CD4-positive, alpha-beta T cell treated with Interferon gamma for 1 hour (primary cell): ENCODE measurements around the gene RNF112.

ENCODE experiments used
- DNase-seq: peaks from one replicate; pipeline ENCODE4 v3.0.0-alpha.2; 2020

The RNF112 gene

DNA sequence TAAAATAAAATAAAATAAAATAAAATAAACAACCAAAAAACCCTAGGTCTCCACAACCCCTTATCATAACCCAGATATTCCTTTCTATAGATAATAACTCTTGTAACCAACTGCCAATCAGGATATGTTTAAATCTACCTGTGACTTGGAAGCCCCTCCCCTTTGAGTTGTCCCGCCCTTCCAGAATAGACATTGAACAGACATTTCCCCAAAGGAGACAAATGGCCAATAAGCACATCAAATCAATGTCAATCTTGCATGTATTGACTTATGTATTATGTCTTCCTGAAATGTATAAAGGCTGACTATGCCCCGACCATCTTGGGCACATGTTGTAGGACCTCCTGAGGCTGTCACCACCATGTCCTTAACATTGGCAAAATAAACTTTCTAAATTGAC lies 34.2 kb upstream of the RNF112 start:
- no peak for DNase-seq

DNA sequence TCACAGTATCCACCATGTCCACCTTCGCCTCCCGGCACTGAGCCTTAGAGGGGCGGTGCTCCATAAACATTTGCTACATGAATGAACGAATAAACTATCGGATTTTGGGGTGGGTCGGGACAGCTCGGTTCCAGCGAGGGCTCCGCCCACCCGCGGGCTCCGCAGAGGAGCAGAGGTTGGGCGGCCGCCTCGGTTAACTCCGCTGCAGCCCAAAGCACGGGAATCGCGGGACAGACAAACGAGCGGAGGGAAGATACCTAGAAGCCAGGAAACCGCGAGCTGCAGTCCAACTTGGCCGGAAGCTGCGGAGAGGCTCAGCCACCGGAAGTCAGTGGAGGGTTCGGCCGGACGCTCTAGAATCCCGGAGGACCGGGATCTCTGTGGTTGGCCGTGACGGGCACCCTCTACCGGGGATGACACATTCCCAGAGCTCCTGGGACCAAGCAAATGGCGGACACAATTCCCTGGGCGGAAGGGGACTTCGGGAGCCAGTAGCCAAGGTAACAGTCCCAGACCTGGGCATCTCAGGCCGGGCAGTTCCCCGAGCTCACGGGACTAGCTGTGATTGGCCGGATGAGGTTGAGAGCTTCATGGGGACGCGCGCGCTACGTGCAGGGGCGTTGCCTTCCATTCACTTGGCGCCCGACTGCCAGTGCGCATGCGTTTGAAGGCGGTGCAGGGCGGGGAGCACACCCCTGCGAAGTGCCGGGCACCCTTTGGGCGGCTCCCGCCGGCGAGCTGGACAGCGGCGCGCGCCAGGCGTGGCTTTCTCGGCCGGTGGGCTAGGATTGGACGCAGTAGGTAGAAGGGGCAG lies 33.2 kb upstream of the RNF112 start:
- DNase-seq = peak; percentile 98

DNA sequence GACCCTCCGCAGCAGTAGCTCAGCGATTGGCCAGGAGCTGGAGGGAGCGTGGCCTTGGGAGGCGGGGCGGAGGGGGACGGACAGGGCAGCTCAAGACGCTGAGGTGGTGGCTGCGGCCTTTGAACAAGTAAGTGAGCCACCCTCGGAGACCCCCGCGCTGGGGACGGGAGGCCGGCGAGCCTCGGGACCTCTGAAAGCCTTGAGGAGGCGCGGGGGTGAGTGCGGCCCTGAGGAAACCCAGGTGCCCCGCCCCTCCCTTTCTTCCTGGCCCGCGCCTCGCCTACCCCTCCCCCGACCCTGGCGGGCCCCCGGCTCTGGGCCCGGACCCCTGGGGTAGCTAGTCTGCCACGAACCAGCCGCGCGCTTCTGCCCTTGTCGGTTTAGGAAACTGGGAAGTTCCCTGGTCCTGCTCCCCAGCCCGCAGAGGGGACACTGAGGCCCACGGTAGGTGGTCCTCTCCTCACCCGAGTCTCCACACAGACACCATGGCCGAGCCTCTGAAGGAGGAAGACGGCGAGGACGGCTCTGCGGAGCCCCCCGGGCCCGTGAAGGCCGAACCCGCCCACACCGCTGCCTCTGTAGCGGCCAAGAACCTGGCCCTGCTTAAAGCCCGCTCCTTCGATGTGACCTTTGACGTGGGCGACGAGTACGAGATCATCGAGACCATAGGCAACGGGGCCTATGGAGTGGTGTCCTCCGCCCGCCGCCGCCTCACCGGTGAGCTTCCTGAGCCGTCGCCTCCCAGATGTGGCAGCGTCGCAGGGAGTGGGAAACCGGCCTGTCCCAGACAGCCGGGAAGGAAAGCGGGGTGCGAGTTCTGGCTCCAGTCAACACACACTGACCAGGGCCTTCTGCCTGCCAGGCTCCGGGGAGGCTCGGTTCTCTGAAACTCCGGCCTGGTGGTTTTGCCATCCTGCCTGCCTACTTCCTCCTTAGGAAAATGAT lies 32.3 kb upstream of the RNF112 start, which contains the start of gene MAPK7:
Gene MAPK7, plus strand, starts transcription at position 83 of the 945 bp plus-strand sequence. Its CDS starts 403 bp downstream, at position 486.
- DNase-seq = no peak

DNA sequence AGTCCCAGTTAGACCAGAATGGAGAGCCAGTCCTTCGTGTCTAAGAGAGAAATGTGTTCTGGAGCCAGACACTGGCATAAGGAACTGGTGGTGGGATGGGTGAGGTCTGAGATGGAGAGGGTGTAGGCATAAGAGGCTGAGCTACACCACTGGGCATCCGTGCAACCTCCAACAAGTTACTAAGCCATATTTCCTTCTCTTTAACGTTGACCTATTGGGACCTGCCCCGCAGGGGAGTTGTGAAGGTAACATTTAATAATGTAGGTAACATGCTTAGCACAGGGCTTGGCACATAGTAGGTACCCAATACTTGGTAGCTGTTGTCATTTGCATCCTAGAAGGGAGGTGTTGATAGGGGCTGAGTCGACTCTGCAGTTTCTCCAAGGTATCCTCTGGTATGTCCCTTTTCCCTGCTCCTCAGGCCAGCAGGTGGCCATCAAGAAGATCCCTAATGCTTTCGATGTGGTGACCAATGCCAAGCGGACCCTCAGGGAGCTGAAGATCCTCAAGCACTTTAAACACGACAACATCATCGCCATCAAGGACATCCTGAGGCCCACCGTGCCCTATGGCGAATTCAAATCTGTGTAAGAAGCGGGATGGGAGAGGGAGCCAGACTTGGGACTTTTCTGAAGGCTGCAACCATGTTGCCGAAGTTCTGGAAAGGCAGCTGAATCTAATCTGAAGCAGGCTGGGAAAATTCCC lies 31.5 kb upstream of the RNF112 start:
- no peak for DNase-seq

DNA sequence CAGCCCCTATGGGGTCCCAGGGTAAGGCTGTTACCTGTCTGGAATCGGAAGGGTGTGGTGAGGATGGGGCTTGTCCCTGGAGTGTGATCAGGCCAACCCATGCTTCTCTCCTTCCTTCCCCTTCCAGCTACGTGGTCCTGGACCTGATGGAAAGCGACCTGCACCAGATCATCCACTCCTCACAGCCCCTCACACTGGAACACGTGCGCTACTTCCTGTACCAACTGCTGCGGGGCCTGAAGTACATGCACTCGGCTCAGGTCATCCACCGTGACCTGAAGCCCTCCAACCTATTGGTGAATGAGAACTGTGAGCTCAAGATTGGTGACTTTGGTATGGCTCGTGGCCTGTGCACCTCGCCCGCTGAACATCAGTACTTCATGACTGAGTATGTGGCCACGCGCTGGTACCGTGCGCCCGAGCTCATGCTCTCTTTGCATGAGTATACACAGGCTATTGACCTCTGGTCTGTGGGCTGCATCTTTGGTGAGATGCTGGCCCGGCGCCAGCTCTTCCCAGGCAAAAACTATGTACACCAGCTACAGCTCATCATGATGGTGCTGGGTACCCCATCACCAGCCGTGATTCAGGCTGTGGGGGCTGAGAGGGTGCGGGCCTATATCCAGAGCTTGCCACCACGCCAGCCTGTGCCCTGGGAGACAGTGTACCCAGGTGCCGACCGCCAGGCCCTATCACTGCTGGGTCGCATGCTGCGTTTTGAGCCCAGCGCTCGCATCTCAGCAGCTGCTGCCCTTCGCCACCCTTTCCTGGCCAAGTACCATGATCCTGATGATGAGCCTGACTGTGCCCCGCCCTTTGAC lies 30.3 kb upstream of the RNF112 start:
- no peak for DNase-seq

DNA sequence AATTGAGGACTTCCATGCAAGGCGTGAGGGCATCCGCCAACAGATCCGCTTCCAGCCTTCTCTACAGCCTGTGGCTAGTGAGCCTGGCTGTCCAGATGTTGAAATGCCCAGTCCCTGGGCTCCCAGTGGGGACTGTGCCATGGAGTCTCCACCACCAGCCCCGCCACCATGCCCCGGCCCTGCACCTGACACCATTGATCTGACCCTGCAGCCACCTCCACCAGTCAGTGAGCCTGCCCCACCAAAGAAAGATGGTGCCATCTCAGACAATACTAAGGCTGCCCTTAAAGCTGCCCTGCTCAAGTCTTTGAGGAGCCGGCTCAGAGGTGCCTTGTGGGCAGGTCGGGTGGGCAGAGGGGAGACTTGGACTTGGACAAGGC lies 29.7 kb upstream of the RNF112 start:
- DNase-seq = no peak

DNA sequence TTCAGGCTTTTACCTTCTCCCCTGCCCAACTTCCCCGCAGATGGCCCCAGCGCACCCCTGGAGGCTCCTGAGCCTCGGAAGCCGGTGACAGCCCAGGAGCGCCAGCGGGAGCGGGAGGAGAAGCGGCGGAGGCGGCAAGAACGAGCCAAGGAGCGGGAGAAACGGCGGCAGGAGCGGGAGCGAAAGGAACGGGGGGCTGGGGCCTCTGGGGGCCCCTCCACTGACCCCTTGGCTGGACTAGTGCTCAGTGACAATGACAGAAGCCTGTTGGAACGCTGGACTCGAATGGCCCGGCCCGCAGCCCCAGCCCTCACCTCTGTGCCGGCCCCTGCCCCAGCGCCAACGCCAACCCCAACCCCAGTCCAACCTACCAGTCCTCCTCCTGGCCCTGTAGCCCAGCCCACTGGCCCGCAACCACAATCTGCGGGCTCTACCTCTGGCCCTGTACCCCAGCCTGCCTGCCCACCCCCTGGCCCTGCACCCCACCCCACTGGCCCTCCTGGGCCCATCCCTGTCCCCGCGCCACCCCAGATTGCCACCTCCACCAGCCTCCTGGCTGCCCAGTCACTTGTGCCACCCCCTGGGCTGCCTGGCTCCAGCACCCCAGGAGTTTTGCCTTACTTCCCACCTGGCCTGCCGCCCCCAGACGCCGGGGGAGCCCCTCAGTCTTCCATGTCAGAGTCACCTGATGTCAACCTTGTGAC lies 29.1 kb upstream of the RNF112 start:
- DNase-seq = no peak

DNA sequence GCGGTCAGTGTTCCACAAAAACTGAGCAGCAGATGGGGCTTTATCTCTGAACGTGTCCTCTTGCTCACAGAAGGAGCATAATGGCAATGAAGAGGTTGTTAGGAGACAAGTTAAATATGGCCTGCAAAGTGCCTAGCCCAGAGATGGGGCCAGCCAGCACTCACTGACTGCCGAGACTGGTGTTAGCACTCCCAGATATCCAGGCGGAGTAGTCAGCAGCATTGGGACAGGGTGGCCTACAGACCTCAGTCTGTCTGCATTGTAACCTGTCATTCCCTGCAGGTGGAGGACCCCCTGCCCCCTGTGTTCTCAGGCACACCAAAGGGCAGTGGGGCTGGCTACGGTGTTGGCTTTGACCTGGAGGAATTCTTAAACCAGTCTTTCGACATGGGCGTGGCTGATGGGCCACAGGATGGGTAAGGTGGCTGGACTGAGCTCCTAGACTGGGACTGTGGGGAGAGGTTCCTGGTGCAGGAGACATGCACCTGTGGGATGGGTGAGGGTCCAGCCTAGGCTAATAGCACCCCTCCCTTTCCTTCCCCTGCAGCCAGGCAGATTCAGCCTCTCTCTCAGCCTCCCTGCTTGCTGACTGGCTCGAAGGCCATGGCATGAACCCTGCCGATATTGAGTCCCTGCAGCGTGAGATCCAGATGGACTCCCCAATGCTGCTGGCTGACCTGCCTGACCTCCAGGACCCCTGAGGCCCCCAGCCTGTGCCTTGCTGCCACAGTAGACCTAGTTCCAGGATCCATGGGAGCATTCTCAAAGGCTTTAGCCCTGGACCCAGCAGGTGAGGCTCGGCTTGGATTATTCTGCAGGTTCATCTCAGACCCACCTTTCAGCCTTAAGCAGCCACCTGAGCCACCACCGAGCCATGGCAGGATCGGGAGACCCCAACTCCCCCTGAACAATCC lies 28.2 kb upstream of the RNF112 start:
- DNase-seq = no peak

DNA sequence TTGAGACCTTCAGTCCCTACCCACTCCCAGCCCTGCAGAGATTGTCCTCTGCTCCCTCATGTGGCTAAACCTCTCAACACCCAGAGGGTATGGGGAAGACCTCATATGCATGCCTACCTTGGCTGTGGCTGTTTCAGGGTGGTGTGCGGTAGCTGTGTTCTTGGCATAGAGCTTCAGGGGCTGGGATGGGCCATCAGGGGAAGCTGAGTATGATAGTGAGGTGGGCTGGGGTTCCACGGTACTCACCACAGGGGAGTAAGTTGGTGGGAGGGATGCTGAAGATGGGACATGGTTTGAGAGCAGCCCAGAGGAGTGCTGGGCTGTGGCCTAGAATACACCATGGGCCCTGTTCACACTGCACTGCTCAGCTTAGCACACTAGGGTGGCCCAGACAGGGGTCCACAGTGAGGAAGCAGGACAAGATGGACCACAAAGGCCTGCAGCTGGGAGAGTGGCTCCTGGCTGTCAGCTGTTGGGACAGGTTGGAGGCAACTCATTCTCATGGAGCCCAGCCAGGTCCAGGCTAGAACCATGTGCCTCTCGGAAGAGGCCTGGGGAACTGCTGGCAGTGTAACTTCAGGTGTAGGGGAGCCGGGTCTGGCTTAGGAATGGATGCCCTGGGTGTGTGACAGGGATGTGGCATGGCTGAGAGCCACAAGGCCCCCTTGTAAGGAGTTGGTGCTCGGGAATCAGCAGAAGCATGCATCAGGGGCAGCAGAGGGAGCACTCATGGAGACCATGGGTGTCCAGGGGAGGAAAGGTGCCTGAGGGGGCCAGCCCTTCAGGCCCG lies 27.2 kb upstream of the RNF112 start:
- no peak for DNase-seq

DNA sequence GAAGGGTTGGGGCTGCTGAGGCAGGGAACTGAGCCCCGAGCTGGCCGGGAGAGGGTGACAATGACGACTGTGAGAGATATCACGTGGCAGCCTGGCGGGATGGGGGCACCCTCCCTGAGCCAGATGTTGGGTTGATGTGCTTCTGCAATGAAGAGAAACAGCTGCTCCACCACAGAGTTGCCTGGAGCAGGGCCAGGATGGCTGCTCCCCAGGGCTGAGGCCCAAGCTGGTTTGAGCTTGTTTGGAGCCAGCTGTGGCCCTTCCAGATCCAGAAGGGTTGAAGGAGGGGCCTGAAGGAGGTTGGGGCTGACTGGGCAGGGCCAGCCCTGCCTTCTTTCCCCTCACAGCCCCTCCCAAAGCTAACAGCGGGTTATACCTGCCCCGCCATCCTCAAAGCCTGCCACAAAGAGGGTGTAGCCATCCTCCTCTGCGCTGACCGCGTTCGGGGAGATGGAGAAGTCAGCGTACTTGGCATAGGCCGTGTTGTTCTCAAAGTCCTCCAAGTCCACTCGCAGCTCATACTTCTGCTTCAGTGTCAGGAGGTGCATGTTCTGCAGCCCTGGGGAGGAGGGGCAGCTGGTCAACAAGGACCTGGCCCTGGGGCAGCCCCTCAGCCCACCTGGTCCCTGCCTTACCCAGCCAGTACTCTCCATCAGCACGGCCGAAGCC lies 26.2 kb upstream of the RNF112 start:
- DNase-seq = no peak

DNA sequence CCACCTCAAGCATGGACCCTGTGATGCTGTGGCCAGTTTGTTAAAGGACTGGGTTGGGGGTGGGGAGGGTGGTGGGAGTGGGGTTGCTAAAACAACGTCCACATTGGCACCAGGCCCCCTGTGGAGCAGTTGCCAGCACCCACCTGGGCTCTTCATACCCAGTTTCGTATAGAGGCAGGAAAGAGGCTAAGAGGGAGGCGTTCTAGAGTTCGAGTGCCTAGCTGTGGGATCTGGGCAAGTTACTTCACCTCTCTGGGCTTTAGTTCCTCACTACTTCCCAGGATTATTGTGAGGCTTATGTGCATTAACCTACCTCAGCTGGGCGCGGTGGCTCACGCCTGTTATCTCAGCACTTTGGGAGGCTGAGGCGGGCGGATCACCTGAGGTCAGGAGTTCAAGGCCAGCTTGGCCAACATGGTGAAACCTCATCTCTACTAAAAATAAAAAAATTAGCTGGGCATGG lies 25.5 kb upstream of the RNF112 start:
- no peak for DNase-seq

DNA sequence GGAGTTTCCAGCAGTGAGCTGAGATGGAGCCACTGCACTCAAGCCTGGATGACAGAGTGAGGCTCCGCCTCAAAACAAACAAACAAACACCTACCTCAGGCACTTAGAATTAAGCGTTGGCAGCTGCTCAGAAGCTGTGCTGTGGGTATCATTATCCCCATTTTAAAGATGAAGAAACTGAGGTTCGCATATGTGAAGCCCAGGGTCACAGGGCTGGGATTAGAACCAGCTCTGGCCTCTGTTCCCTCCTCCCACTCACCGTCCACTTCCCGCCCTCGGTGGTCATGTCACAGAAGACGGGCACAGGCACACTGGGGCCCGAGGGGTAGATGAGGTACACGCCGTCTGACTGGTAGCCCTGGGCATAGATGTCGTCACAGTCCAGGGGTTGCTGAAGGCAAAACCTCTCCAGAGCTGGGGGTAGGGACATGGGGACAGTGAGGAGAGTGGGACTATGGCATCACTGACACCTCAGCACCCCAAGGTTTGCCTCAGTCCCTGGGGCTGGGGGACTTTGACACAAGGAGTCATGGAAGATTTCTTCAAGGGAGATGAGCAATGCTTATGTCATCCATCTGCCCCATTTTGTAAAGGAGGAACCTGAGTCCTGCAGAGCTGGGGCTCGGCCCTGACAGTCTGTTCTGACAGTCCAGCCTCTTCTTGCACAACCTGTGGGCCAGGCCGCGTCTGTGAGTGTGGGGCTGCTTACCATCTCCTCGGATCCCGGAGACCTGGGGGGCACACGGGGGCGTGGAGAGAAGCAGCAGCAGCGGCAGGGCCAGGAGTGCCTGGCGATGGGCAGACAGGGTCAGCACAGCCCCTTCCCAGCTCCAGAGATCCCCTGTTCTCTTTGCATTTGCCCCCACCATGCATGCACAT lies 24.7 kb upstream of the RNF112 start:
- peak; percentile 70 for DNase-seq

DNA sequence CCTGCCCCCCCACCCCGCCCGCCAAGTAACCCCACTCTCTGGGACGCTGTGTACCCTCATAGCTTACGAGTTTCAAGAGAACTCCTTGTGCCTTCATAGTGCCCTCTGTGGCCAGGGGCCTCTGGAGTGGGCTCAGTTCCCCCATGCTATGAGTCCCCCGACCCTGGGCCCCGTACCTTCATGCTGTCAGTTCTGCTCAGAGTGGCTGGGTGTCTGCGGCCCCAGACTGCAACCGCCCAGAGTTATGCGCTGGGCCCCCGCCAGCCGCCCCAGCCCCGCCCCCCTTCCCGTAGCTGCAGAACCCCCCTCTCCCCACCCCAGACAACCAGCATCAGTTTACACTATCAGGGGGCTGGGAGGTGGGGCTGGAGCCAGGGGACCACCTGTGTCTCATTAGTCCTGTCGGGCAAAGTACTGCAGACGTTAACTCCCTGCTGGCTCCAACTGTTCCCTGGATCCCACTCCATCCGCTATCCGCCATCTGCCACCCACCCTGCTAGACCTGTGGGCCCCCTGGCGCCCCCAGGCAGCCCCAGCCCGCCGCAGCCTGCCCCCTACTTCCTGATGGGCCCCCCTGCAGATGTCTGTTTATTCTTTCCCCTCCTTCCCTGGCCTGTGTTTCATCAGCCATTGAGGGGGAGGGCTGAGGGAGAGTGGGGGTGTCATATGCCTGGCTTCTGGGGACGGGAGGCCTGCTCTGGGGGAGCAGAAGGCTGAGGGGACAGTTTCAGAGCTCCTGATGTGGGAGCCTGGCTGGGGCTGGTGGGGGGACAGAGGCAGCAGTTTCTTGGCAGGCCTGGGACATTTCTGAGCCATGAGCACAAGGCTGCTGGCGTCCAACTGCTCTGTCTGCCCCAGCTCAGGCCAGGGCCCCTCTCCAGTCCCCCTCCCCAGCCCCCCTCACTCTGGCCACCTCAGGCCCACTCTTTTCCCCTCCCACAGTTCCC lies 23.8 kb upstream of the RNF112 start, which contains the start of gene MFAP4:
Gene MFAP4, minus strand, starts transcription at position 217 of the 947 bp plus-strand sequence. Its CDS starts 35 bp downstream, at position 182.
- no peak for DNase-seq

DNA sequence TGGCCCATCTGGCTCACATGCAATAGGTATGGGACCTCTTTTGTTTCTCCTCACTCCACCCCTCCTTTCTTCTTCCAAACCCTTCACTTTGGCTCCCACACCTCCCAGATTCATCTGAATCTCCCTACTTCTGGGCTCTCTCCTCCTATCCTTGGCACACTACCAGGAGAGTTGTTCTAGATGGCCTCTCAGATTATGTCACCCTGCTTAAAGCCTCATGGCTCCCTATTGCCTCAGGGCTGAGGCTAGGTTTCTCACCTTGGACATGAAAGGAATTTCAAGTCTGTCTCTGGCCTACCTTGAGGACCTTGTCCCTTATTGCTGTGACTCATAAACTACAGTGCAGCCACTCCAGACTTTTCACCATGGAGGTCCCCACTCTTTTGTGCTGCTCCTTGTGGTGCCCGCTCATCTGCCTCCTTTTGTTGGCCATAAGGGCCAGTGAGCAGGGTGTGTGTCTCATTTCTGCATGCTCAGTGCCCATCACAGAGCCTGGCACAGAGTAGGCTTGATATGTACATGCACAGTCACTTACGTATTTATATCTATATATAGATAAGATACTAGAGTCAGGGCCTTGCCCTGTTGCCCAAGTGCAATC lies 23.0 kb upstream of the RNF112 start:
- no peak for DNase-seq

DNA sequence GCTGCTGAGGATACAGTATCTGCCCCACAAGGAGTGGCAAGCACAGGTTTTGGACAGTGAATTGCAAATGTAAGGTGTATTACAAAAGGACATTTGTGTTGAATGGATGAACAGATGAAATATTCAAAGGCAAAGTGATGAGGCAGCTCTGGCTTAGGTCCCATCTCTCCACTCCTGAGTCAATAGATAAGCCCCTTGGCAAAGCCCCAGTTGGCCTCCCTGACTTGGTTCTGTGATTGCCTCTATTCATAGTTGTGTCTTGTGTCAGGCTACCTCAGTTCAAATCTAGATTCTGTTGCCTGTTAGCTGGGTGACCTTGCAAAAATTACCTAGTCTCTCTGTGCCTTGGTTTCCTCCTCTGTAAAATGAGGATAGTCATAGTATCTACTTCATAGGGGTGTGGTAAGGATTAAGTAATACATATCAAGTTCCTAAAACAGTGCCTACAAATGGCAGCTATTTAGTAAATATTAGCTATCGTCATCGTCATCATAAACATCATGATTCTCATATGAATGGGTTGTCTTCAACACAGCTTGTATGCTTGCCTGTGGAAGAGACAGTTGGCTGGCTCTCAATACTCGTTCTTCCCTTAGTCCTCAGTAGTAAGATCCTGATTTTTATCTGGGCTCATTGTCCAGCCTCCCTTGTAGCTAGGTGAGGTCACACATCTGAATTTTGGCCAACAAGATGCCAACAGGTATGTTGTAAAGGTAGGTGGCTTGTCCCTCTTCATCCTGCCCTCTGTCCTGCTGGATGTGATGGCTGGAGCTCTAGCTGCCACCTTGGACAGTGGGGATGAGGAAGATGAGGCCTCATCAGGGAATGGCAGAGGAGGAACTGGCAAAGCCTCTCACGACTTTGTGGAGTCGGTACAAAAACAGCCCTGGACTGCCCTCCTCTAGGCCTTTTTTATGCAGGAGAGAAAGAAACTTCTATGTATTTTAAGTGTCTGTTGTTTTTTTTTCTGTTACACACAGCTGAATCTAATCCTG lies 21.9 kb upstream of the RNF112 start:
- DNase-seq = no peak
